Cerebellar nuclear complex (tissue), 1 donor: Measurements from ENCODE around the gene MICU2.

Experiments used
- DNase-seq, 2 experiments: peaks; one replicate each; lab custom pipeline; 2025; lab: John Stamatoyannopoulos, UW

MICU2 gene, protein sequence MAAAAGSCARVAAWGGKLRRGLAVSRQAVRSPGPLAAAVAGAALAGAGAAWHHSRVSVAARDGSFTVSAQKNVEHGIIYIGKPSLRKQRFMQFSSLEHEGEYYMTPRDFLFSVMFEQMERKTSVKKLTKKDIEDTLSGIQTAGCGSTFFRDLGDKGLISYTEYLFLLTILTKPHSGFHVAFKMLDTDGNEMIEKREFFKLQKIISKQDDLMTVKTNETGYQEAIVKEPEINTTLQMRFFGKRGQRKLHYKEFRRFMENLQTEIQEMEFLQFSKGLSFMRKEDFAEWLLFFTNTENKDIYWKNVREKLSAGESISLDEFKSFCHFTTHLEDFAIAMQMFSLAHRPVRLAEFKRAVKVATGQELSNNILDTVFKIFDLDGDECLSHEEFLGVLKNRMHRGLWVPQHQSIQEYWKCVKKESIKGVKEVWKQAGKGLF

DNA sequence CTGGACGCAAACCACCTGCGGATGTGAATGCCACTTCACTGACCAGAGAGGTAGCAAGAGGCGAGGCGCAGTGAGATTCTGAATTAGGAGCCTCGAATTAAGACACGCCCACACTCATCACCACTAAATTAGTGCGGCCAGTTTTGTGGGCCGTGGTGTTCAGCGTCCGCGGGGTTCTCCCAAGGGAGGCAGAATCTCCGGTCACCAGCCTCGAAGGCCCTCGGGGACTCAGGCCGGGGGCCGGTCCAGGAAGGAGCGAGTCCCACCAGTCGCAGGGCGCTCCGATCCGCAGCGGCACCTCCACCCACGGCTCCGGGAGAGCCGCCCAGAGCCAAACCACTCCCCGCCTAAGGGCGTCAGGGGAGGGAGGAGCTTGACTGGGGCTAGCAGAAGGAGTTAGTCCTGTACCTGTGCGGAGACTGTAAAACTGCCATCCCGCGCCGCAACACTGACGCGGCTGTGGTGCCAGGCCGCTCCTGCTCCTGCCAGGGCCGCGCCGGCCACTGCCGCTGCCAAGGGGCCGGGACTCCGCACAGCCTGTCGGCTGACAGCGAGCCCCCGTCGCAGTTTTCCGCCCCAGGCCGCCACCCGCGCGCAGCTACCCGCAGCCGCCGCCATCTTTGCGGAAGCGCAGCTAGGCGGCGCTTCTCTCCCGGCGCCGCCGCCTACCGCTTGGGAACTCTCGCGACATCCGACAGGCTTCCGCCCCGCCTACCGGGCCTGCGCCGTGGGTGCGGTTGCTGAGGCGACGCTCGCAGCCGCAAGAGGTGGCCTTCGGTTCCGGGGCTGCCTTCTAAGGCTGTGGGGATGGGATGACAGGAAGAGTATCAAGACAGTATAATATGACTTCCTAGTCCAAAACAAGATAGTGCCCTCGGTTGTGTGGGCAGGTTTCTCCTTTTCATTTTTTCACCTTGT is at the start of gene MICU2:
Gene MICU2, minus strand, starts transcription at position 640 of the 918 bp plus-strand sequence. Its CDS starts 22 bp downstream, at position 618.
- DNase-seq, result peak; percentile 11 to 80

DNA sequence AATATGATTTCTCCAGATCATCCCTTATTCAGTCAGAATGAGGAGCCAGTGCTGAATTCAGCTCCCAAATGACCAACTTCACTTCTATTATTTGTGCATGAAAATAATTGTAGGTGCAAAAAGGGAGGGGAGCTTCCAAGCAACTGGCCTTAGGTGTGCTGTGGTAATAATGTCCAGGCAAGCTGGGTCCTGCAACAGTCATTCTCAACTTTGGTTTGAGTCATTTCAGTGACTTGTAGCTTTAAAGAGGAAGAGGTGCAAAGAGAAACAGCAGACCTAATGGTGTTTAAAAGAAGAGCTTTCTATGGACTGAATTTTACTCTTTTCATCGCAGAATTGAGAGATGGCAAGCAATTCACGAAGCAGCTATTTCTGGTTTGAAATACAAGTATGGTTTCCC is 37.7 kb upstream of the MICU2 start:
- no peak for DNase-seq

DNA sequence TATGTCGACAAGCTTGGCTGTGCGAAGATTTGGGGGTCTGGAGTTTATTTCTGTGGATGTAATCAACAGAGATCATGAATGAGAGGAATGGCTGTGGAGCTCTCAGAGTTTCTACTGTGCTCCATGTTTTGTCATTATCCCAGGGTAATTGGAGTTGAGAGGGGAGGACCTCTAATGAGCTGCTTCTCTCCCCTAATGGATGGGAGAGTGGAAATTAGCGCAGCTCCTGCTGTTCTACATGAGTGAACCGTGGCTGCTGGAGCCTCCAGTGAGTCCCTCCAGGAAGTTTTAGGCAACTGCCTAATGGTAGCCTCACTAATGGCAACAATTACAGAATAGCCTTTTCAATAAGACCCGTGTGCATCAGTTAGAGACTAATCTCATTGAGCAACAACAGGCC is 35.6 kb upstream of the MICU2 start:
- no peak for DNase-seq

DNA sequence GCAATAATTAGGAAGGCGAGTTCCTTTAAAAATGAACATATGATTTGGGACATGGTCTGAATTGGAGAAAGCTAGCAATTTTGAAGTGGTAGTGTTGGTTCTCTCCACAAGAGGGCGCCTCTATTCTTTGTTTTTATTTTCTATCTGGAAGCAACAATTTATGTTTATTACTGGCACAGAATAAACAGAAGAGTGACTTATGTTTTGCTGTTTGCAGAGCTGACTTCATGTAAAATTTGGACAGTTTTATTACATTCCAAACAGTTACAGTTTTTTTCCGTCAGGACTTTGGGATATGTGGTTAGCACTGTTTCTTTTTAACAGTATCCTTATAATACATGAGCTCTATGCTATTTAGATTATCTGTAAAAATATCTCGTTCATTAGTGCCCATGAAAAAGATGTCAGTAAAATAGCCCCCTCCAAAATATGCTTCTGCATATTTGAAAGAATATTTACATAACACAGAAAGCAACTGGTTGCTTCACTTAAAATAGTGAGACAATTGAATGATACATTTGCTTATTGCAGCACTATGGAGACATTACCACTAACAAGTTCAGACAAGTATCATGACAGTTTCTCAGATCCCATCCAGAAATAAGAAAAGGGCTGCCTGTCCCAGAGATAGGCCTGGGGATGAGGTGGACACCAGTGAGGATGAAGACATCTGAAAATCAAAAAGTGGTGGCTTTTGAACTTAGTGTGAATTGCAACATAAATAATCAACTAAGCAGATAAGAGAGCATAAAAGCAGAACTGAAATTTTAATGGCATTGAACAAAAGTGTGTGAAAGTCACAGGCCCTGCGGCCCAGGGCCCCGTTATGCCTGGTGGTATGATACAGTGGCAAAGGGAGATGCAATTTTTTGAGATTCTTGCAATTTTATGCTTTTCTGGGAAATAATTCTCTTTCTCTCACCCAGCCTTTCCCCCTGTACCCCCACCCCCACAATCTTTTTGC is 34.6 kb upstream of the MICU2 start:
- no peak for DNase-seq

DNA sequence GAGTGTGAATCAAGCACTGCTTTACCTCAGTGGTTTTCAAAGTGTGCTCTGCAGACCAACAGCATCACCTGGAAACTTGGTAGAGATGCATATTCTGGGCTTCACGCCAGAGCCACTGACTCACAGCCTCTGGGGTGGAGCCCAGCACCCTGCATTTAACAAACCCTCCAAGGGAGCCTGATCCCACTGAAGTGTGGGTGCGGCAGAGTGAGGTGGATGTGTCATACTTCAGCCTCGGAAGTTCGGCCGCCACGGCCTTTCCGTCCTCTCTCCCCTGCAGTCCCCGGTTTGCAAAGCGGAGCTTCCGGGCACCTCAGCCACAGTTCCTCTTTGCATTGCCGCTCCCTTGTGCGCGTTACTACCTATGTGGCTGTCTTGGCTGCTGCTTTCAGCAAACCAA is 33.3 kb upstream of the MICU2 start:
- DNase-seq, result no peak

DNA sequence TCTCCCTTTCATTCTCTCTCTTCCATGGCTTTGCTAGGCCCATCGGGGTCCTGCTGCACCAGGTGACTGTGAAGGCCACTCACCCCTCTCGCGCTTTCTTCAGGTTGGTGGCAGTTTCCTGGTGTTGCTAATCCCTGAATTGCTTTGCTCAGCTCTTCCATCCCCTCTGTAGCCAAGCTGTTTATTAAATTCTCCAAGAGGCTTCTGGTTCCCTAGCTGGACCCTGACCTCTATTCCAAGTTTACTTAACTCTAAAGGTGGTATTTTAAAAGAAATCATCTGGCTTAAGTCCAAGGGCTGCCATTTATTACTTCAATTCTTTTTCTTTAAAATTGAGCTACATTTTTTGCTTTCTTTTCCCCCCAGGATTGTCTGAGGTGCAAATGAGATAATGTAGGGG is 32.7 kb upstream of the MICU2 start:
- DNase-seq, result no peak

DNA sequence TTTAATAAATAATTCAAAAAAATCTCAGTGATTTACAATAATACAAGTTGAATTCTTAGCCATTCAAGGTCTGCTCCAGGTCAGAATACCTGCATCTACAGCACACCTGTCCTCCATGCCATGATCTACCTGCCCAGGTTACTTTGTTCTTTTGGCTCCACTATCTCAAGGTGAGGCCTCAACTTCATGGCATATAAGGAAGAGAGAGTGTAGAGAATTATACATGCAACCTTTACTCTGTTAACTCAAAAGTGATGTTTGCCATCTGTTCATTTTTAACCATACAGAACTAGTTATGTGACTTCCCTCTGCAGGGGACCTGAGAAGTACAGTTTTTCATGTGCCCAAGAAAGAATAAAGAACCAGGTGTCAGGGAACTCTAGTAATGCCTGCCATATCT is 28.2 kb upstream of the MICU2 start:
- no peak for DNase-seq

DNA sequence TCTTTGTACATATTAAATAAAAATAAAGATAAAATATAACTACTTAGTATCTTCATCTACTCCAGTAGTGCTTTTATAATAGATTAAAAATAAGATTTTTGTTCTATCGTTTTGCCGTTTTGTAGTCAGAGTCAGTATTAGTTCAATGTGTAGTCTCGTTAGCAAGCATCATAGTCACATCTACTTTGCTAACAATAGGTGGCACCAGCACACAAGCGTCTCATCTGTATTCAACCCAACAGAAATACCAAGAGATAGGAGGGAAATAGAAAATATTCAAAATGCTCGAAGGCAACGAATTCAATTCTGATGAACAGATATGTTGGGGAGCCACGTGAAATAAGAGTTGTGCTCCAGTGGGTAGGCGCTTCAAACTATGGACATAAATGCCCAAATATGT is 21.4 kb upstream of the MICU2 start:
- no peak for DNase-seq

DNA sequence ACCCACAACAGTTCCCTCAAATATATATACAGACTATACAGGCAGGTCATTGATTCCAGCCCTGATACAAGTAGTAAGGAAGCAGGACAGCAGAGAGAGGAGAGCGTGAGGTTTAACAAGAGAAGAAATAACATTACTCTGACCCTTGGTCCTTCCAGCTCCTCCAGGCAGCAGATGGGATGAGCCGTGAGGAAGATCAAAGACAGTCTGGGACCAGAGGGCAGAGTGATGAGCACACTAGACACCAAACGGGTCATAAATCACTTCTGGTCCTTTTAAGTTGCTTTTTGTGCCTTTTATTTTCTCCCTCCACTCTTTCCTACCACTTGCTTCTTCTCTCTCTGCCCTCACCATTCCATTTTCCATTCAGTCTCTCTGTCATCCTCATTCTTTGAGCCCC is 16.9 kb upstream of the MICU2 start:
- no peak for DNase-seq

DNA sequence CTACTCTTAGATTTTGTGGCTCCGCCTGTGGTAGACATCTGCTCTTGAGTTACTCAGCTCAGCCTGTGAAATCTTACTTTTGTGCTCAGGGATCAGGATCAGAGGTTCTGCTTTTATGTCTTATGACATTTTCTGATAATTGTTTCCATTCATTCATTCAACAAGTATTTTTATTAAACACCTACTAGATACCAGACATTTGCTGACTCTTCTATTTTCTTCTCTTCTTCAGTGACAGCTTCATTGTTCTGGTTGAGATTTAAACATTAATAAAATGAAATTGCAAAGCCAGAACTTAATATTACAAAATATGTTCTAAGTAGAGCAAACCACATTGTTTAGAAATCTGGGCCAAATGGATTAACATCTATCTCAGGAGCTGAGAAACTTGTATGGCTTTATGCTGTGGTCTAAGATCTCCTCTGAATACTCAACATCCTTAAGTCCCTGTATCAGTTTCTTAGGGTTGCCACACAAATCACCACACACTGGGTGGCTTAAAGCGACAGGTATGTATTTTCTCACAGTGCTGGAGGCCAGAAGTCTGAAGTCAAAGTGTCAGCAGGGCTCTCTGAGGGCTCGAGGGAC is 15.8 kb upstream of the MICU2 start:
- no peak for DNase-seq

DNA sequence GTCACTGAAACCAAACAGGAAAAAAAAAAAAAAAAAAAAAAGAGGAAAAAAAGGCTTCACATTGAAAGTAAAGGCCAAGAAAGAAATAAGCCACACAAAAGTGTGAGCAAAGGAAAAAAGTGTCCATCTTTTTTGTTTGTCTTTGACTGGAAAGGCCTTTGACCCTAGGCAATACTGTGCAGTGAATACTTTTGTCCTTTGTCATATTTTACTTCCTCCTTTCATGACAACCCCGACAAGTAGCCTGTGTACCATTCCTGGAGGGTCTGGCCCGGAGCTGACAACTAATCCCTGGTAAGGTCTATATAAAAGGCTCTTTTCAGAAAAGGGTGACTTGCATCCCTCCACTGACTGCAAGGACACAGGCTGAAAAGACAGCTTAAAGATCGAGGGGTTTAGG is 12.9 kb upstream of the MICU2 start:
- no peak for DNase-seq

DNA sequence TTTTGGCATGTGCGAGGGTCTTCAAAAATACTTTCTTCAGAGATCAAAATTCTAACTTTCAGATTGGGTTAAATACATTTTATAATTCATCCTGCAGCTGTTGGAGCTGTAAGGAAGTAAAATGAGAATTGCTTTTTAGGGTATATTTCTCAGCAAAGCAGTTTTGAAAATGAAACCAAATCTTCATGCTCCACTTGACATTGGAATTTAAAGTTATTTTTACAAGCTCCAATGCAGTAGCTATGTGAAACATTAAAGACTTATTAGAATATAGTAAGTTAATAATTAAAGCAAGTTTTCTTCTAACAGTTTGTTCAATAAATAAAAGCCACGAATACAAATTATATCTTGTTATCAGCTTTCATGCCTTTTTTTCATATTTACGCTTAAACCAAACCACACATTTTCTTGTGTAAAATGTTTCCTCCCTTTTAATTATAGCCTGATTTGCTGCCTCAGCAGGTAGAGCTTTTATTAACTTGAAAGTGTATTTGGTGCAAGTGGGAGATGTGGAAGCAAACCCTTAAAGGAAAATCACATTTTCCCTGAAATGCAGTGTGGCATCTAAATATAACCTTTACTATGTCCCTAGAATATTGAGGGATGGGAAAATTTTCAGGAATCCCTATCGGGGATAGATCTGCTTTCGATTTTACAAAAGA is 12.4 kb upstream of the MICU2 start:
- DNase-seq, result no peak

DNA sequence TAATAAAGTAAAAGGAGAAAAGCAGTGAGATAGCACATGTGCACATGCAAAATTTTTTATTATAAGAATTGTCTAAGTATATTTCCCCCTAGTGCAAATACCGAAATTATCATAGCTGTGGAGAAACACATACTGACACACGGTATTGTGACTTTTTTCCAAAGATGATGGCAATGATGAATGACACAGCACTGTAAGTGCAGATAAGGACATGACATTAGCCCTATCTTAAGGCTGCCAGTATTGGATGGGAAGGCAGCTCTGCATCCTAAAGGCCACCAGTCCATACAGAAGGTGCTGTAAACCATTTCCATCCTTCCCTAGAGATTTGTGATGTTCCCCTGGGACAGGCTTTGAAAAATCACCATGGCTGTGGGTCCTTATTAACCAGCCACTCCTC is 11.5 kb upstream of the MICU2 start:
- DNase-seq, result no peak

DNA sequence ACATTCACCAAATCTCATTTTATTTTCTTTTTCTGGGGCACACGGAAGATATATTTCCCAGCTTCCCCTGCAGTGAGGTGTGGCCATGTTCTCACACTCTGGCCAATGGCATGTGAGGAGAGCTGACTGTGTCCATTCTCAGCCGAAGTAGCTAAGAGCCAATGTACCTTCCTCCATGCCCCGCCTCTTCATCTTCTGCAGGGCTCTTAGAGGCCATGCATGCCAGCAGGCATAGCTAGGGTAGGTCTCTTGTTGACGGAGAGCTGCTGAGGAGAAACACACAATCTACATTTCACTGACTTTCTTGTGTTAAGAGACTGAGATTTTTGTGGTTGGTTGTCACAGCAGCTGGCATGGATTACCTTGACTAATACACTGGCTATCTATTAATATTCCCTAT is 9.8 kb upstream of the MICU2 start:
- no peak for DNase-seq

DNA sequence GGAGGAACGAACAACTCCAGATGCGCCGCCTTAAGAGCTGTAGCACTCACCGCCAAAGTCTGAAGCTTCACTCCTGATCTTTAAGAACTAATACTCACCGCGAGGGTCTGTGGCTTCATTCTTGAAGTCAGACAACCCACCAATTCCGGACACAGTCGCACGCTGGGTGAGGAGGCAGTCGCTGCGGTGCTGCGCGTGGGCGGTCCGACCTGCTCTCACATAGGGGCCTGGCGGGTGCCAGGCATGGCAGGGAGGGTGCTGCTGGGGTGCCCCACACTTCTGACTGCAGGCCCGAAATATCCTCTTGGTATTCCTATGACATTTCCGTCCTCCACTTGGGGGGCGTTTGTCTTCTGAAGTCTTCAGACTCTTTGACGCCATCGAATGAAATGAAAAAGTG is 7.4 kb upstream of the MICU2 start:
- DNase-seq, result no peak

DNA sequence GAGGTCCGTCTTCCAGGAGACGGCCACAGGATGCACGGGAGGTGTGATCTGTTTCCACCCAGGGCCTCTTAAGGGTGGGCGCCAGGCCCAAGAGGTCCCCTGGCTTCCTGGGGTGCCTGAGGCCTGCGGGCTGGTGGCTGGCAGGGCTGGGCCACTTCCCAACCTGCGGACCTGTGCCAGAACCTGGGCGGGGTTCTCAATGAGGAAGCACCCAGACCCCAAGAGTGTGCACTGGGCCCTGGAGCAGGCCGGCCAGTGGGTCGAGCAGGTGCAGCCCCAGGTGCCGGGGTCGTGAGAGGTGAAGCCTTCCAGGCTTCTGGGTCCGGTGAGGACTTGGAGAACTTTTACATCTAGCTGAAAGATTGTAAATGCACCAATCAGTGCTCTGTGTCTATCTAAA is 6.7 kb upstream of the MICU2 start:
- DNase-seq, result no peak

DNA sequence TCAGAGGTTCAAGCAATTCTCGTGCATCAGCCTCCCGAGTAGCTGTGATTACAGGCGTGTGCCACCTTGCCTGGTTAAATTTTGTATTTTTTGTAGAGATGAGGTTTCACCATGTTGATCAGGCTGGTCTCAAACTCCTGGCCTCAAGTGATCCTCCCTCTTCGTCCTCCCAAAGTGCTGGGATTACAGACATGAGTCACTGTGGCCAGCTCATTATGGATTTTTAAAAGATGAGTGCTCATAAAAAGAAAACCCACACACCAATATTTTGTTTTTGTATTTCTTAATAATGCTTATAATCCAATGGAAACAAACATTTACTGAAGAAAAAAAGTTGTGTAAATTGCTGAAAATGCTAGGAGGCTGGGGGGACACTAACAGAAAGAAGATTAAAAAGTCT is 5.0 kb upstream of the MICU2 start:
- no peak for DNase-seq

DNA sequence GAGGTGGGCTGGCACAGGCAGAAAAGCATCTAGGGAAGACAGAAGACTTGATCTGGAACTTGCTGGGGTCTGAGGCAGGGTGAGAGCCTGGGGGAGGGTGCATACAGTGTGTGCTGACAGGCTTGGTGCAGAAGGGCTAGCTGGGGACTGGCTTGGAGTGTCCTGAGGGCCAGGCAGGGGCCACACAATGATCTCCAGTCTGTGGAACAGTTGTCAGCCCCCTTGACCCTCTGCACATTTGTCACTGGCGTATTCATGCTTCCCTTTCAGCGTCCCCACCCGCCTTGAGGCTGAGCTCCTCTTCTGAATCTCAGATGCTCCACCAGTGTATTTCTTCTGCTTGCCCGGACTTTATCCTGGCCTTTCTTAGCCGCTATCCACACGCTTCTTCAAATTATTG is 2.8 kb upstream of the MICU2 start:
- no peak for DNase-seq

DNA sequence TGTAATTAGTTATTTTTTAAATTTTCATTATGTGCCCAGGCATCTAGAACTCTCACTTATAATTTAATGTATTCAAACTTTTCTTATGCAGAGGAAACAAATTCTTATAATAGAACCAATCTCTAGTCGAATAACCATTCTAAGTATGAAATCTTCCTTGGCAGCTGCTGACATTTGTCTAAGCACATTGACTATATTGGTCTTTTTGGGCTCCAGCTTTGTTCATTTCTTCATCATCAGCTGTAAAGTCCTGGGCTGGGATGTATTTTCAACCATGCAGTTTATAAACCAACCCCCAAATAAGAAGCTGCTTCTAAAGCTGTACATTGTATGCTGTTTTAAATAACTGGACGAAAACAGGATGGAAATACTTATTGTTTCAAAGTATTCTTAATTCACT is 2.3 kb upstream of the MICU2 start:
- no peak for DNase-seq

DNA sequence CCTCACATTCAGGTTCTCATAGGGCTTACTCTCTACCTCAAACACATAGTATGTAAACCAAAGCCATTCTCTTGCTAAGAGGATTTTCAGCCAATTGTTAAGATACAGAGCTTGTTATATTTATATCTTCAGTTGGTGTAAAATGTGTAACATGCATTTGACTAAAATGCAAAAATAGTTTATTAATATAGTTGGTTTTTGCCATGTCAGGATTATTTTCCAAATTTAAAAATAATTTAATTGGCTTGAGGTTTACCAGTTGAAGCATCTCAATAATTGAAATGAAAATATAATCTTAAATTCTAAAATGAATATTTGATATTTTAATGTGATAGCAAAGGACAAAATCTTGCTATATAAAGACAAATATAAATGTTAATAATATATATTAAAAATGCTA is 7.2 kb downstream of the MICU2 start:
- DNase-seq, result no peak

DNA sequence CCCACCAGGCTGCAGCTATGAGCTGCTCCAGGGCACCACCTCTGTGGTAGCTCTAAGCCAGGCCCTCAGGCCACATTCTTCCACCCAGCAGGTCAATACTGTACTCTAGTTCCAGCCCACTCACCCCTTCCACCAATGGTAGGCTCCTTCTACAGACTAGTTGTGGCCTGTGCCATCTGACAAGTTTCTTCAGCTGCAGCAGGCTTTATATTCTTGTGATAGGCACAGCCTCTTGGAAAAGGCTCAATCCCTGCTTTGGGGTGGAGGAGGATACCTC is 8.5 kb downstream of the MICU2 start:
- DNase-seq, result no peak
